Stomach (tissue), 9 donors: Measurements from ENCODE around the gene EIF4A2. TPM values are rescaled to one million over a fixed set of nuclear protein-coding genes. Genes with fewer than 3 reads are reported as not detected.

ENCODE experiments used
- DNase-seq, 2 donors: peaks; one replicate each; pipeline versions ENCODE4 v3.0.0 to v3.0.0-alpha.2; 2013 to 2019
- H3K27ac ChIP-seq, 5 donors: fragments of 200-600 bp in 4 of 5; sonication (generic) in 4 of 5; one replicate each; pipeline ENCODE4 v1.5.1; 2013 to 2019; ENCODE audit warnings: mild to moderate bottlenecking in 1 of 5, moderate library complexity in 1 of 5
- H3K27me3 ChIP-seq, 3 donors: fragments of 200-600 bp; sonication (generic); one replicate each; pipeline ENCODE4 v1.5.1; 2017 to 2019; ENCODE audit warnings: mixed run types in 1 of 3
- H3K36me3 ChIP-seq, 4 donors: fragments of 200-600 bp; sonication (generic); 1 replicate in 3 of 4; 2 replicates in 1 of 4; pipeline ENCODE4 v1.5.1; 2016 to 2019
- H3K4me1 ChIP-seq, 4 donors: fragments of 200-600 bp; sonication (generic); one replicate each; pipeline ENCODE4 v1.5.1; 2016 to 2019
- H3K4me3 ChIP-seq, 4 donors: fragments of 200-600 bp; sonication (generic) in 3 of 4; one replicate each; pipeline ENCODE4 v1.5.1; 2016 to 2019; ENCODE audit warnings: mild to moderate bottlenecking in 1 of 4
- H3K9me3 ChIP-seq, 4 donors: fragments of 200-600 bp; sonication (generic); one replicate each; pipeline ENCODE4 v1.5.1; 2016 to 2019
- EP300 ChIP-seq: sonication (generic); formaldehyde crosslinking; IDR thresholded peaks from one replicate; pipeline ENCODE4 v1.6.1; 2017; ENCODE audit warnings: antibody characterized with exemption
- POLR2A ChIP-seq, 4 donors: fragments of 450-650 bp; IDR thresholded peaks; one replicate each; pipeline ENCODE4 v1.6.1; 2016; ENCODE audit warnings: antibody characterized with exemption in 4 of 4, control low read depth in 2 of 4, mild to moderate bottlenecking in 1 of 4, moderate library complexity in 1 of 4
- POLR2AphosphoS5 ChIP-seq, 3 donors: sonication (generic); formaldehyde crosslinking; IDR thresholded peaks; one replicate each; pipeline ENCODE4 v1.6.1; 2016; ENCODE audit warnings: antibody characterized with exemption in 3 of 3
- WGBS, 5 donors: extraction: QIAGEN DNeasy Blood & Tissue Kit in 3 of 5; methylation state at CpG; one replicate each; pipeline versions ENCODE4 v1.1.5 to v1.1.7; 2013 to 2018; 5-methylcytosine and 5-hydroxymethylcytosine counted together
- intact Hi-C: fragments of 100-400 bp; cut with DNase I; formaldehyde crosslinking; loops from one replicate; pipeline ENCODE4 v1.15.1; 2023; ENCODE audit warnings: low total_unique reads
- polyA plus RNA-seq, 3 donors: library from polyadenylated mRNA; stranded (reverse); fragments of 200-250 nt; gene quantifications; one replicate each; pipeline ENCODE4 v1.2.3, GENCODE V29; 2013
- total RNA-seq, 5 donors: library from RNA; depleted of rRNA; stranded (reverse); fragments of >200 nt; gene quantifications; one replicate each; pipeline versions ENCODE4 v1.1.0 to v1.2.3, GENCODE V29; 2014 to 2016
- TF ChIP-seq, protein P1 (sequence below), 7 experiments: fragments of 450-650 bp in 4 of 7; fragments of 200-600 bp in 3 of 7; sonication (generic) in 3 of 7; IDR thresholded peaks; one replicate each; pipeline ENCODE4 v1.5.1; 2016 to 2019; ENCODE audit warnings: antibody characterized with exemption in 7 of 7, control low read depth in 2 of 7, mild to moderate bottlenecking in 1 of 7
- donor health status: healthy with polysubstance abuse.
- donor health status: Bipolar disorder and iron deficiency.
- donor health status: healthy.

EIF4A2 gene
- total and polyA plus RNA-seq, 8 donors: 165 to 1,058 (median 391) TPM

GRCh38 chr3:186760141-186760833 lies 23.1 kb upstream of the EIF4A2 start:
- H3K27ac ChIP-seq: peak overlapping the region in 1 of 5 donors; percentile 41
- WGBS, 5 donors: 89 to 95% (median 92%) methylated on average over 10 of the region's 10 CpGs
- intact Hi-C loops: no loop called here
- H3K4me1 ChIP-seq: no peaks in the 10 kb centered on the region
- no peak for DNase-seq
- TF ChIP-seq POLR2A (IDR thresholded peaks at IDR 0.05): no peak
- peak in 2 of 3 donors; percentile 20 to 24 for TF ChIP-seq POLR2AphosphoS5 (IDR thresholded peaks at IDR 0.05)
- no peaks in the 10 kb centered on the region for H3K36me3 ChIP-seq
- no peaks in the 10 kb centered on the region for H3K9me3 ChIP-seq
- H3K4me3 ChIP-seq: no peak overlapping the region
- no peaks in the 10 kb centered on the region for H3K27me3 ChIP-seq

DNA sequence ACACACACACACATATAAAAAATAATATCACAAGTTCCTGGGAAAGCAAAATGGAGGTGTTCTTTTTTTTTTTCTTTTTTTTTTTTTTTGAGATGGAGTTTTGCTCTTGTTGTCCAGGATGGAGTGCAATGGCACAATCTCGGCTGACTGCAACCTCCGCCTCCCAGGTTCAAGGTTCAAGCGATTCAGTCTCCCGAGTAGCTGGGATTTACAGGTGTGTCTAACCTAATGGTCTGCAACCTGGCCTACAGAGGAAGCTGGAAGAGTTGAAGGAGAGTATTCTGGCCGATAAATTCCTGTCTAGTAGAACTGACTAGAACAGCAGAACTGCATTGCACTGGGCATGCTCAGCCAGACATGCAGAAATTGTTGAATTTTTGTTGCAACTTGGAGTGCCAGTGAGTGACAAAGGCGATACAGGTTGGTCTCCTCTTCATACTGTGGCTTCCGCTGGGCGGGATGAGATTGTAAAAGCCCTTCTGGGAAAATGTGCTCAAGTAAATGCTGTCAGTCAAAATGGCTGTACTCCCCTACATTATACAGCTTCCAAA lies 22.4 kb upstream of the EIF4A2 start:
- Histone ChIP-seq H3K27ac (no peak overlapping the region), H3K4me1 (no peaks in the 10 kb centered on the region), H3K4me3 (no peak overlapping the region), H3K27me3 (no peaks in the 10 kb centered on the region), H3K36me3 (no peaks in the 10 kb centered on the region), H3K9me3 (no peaks in the 10 kb centered on the region)
- DNase-seq: no peak
- intact Hi-C loops: no loop called here
- WGBS, 5 donors: 86 to 91% (median 88%) methylated on average over 8 of the region's 8 CpGs
- TF ChIP-seq POLR2AphosphoS5 (IDR thresholded peaks at IDR 0.05) (no peak), POLR2A (IDR thresholded peaks at IDR 0.05) (no peak), EP300 (no peak)
- TF ChIP-seq, protein P1, sequence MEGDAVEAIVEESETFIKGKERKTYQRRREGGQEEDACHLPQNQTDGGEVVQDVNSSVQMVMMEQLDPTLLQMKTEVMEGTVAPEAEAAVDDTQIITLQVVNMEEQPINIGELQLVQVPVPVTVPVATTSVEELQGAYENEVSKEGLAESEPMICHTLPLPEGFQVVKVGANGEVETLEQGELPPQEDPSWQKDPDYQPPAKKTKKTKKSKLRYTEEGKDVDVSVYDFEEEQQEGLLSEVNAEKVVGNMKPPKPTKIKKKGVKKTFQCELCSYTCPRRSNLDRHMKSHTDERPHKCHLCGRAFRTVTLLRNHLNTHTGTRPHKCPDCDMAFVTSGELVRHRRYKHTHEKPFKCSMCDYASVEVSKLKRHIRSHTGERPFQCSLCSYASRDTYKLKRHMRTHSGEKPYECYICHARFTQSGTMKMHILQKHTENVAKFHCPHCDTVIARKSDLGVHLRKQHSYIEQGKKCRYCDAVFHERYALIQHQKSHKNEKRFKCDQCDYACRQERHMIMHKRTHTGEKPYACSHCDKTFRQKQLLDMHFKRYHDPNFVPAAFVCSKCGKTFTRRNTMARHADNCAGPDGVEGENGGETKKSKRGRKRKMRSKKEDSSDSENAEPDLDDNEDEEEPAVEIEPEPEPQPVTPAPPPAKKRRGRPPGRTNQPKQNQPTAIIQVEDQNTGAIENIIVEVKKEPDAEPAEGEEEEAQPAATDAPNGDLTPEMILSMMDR (IDR thresholded peaks at IDR 0.05): no peak

- no peaks in the 10 kb centered on the region for H3K9me3 ChIP-seq
- TF ChIP-seq POLR2A (IDR thresholded peaks at IDR 0.05) (no peak), EP300 (no peak), POLR2AphosphoS5 (IDR thresholded peaks at IDR 0.05) (no peak)
- TF ChIP-seq, protein P1 (IDR thresholded peaks at IDR 0.05): no peak
- DNase-seq: no peak
- WGBS, 5 donors: 6 to 8% (median 7%) methylated on average over 26 of the region's 26 CpGs
- H3K4me3 ChIP-seq: peak overlapping the region; percentile 43 to 58 (median 52)
- no peaks in the 10 kb centered on the region for H3K36me3 ChIP-seq
- H3K4me1 ChIP-seq: peaks cover 0 to 14% (median 14%) of the 10 kb centered on the region in 4 donors
- H3K27me3 ChIP-seq: peaks cover 0 to 6% (median 0%) of the 10 kb centered on the region in 3 donors
- H3K27ac ChIP-seq: peak overlapping the region in 4 of 5 donors; percentile 26 to 67 (median 48)
- intact Hi-C loops: no loop called here
Observed at GRCh38 chr3:186772281-186772694, 11.1 kb upstream of the EIF4A2 start.

GRCh38 chr3:186772701-186773417 lies 10.5 kb upstream of the EIF4A2 start:
- WGBS, 5 donors: 15 to 28% (median 24%) methylated on average over 24 to 28 of the region's 28 CpGs
- peaks cover 0 to 14% (median 14%) of the 10 kb centered on the region in 4 donors for H3K4me1 ChIP-seq
- H3K27me3 ChIP-seq: peaks cover 0 to 6% (median 0%) of the 10 kb centered on the region in 3 donors
- peak overlapping the region; percentile 10 to 67 (median 32) for H3K27ac ChIP-seq
- DNase-seq: peak; percentile 60 to 84
- peak overlapping the region; percentile 43 to 58 (median 52) for H3K4me3 ChIP-seq
- no peak for TF ChIP-seq EP300
- peak in 1 of 3 donors; percentile 14 for TF ChIP-seq POLR2AphosphoS5 (IDR thresholded peaks at IDR 0.05)
- TF ChIP-seq, protein P1 (IDR thresholded peaks at IDR 0.05): no peak
- no peak for TF ChIP-seq POLR2A (IDR thresholded peaks at IDR 0.05)
- intact Hi-C loops: no loop called here
- no peaks in the 10 kb centered on the region for H3K36me3 ChIP-seq
- no peaks in the 10 kb centered on the region for H3K9me3 ChIP-seq
